Thyroid gland (tissue), 4 donors: ENCODE measurements around the gene GLS2.
"Not testable (repeated sequence)": the region's sequence is repeated elsewhere in the genome, so short reads cannot be mapped to it uniquely, and the experiment has no call there.

Experiments
- POLR2A ChIP-seq, 2 donors: fragments of 450-650 bp; IDR thresholded peaks; one replicate each; pipeline ENCODE4 v1.6.1; 2017; ENCODE audit warnings: antibody characterized with exemption in 2 of 2, mild to moderate bottlenecking in 2 of 2, moderate library complexity in 1 of 2
- TF ChIP-seq, protein P1 (sequence below), 6 experiments: fragments of 200-600 bp in 3 of 6; fragments of 450-650 bp in 3 of 6; sonication (generic) in 3 of 6; IDR thresholded peaks; one replicate each; pipeline ENCODE4 v1.5.1; 2016 to 2019; ENCODE audit warnings: antibody characterized with exemption in 6 of 6, mild to moderate bottlenecking in 2 of 6, inconsistent platforms in 1 of 6, moderate library complexity in 1 of 6

GRCh38 chr12:56498126-56498902 lies 10.4 kb upstream of the GLS2 start:
- TF ChIP-seq, protein P1, sequence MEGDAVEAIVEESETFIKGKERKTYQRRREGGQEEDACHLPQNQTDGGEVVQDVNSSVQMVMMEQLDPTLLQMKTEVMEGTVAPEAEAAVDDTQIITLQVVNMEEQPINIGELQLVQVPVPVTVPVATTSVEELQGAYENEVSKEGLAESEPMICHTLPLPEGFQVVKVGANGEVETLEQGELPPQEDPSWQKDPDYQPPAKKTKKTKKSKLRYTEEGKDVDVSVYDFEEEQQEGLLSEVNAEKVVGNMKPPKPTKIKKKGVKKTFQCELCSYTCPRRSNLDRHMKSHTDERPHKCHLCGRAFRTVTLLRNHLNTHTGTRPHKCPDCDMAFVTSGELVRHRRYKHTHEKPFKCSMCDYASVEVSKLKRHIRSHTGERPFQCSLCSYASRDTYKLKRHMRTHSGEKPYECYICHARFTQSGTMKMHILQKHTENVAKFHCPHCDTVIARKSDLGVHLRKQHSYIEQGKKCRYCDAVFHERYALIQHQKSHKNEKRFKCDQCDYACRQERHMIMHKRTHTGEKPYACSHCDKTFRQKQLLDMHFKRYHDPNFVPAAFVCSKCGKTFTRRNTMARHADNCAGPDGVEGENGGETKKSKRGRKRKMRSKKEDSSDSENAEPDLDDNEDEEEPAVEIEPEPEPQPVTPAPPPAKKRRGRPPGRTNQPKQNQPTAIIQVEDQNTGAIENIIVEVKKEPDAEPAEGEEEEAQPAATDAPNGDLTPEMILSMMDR (IDR thresholded peaks at IDR 0.05) = not testable (repeated sequence)
- not testable (repeated sequence) for TF ChIP-seq POLR2A (IDR thresholded peaks at IDR 0.05)
